ENCODE results near the gene NEO1. TPM values are rescaled to one million over a fixed set of nuclear protein-coding genes. Genes with fewer than 3 reads are reported as not detected.
A peak's percentile ranks its signal among the peaks of the same experiment; 100 is the strongest.

NEO1 gene, protein sequence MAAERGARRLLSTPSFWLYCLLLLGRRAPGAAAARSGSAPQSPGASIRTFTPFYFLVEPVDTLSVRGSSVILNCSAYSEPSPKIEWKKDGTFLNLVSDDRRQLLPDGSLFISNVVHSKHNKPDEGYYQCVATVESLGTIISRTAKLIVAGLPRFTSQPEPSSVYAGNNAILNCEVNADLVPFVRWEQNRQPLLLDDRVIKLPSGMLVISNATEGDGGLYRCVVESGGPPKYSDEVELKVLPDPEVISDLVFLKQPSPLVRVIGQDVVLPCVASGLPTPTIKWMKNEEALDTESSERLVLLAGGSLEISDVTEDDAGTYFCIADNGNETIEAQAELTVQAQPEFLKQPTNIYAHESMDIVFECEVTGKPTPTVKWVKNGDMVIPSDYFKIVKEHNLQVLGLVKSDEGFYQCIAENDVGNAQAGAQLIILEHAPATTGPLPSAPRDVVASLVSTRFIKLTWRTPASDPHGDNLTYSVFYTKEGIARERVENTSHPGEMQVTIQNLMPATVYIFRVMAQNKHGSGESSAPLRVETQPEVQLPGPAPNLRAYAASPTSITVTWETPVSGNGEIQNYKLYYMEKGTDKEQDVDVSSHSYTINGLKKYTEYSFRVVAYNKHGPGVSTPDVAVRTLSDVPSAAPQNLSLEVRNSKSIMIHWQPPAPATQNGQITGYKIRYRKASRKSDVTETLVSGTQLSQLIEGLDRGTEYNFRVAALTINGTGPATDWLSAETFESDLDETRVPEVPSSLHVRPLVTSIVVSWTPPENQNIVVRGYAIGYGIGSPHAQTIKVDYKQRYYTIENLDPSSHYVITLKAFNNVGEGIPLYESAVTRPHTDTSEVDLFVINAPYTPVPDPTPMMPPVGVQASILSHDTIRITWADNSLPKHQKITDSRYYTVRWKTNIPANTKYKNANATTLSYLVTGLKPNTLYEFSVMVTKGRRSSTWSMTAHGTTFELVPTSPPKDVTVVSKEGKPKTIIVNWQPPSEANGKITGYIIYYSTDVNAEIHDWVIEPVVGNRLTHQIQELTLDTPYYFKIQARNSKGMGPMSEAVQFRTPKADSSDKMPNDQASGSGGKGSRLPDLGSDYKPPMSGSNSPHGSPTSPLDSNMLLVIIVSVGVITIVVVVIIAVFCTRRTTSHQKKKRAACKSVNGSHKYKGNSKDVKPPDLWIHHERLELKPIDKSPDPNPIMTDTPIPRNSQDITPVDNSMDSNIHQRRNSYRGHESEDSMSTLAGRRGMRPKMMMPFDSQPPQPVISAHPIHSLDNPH (N-terminal part only)
- total RNA-seq: 10 to 100 TPM; 11.5 to 80.3 (median 36.1) TPM

DNA sequence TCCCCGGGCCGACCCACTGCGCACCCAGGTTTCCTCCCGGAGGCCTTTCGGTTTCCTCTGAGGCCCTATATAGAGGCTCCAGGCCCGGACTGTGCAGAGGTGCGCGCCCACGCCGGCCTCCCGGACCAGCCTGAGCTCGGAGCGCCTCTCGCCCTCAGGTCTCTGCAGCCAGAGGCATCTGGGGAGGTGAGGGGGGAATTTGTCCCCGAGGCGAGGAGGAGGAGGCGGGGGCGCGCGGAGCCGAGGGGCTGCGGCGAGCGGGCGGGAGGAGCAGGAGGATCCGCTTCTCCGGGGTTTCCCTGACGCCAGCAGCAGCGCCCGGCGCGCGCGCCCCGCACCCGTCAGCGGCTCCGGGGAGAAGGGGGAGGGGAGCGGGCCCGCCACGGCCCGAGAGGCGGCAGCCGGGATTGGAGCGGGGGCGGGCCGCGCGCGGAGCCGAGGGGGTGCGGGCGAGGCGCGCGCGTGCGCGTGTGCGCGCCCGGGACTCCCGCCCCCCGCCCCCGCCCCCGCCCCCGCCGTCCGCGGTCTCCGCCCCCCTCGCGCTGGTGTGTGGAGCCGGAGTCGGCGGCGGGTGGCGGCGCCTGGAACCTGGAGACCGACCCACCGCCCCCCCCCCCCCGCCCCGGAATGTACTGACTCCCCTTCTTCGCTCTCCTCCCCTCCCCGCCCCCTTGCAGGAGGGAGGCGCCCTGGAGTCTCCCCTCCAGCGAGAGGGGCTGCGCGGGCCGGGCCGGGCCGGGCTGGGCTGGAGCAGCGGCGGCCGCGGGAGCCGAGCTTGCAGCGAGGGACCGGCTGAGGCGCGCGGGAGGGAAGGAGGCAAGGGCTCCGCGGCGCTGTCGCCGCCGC is at the start of gene NEO1:
TSS of gene NEO1 (plus strand) at position 657 of the 846 bp plus-strand sequence. CDS start 213 bp downstream, outside the sequence.
- Histone ChIP-seq H3K4me1 (peaks cover 0 to 10% of the 10 kb centered on the region in 2 donors), H3K4me3 (peak within 1 kb of the TSS; percentile 82 to 96), H3K27ac (peak within 1 kb of the TSS; percentile 94 to 99), H3K9me3 (no peaks in the 10 kb centered on the region), H3K36me3 (no peaks in the 10 kb centered on the region), H3K27me3 (no peaks in the 10 kb centered on the region)
- intact Hi-C loops (cut with DNase I; ENCODE audit: low total_unique reads): no loop called here
- TF ChIP-seq, protein P1, sequence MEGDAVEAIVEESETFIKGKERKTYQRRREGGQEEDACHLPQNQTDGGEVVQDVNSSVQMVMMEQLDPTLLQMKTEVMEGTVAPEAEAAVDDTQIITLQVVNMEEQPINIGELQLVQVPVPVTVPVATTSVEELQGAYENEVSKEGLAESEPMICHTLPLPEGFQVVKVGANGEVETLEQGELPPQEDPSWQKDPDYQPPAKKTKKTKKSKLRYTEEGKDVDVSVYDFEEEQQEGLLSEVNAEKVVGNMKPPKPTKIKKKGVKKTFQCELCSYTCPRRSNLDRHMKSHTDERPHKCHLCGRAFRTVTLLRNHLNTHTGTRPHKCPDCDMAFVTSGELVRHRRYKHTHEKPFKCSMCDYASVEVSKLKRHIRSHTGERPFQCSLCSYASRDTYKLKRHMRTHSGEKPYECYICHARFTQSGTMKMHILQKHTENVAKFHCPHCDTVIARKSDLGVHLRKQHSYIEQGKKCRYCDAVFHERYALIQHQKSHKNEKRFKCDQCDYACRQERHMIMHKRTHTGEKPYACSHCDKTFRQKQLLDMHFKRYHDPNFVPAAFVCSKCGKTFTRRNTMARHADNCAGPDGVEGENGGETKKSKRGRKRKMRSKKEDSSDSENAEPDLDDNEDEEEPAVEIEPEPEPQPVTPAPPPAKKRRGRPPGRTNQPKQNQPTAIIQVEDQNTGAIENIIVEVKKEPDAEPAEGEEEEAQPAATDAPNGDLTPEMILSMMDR (IDR thresholded peaks at IDR 0.05): no peak
- TF ChIP-seq POLR2A (IDR thresholded peaks at IDR 0.05): peak in 1 of 2 donors; percentile 53
- DNase-seq: peak; percentile 86 to 90

DNA sequence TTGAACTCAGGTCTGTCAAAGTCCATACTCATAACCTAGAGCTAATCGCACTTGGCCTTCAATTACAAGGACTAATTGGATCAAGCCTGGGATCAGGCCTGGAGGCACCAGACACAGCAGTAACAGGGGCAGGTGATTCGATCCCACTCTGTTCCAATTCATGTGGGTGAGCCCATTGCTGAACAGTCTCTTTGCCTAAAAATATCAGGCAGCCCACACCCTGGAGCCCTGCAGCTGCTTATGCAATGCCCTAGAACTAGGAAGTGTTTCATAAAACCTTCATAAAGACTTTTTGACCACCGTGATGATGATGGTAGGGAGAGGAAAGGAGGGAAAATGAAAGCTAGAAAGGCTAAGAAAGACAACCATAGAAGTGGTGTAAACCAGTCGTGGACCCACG is 47.8 kb upstream of the NEO1 start:
- no peak overlapping the region for H3K27ac ChIP-seq
- H3K27me3 ChIP-seq: no peaks in the 10 kb centered on the region
- intact Hi-C loops (cut with DNase I; ENCODE audit: low total_unique reads): no loop called here
- DNase-seq: no peak
- TF ChIP-seq, protein P1 (IDR thresholded peaks at IDR 0.05): no peak
- TF ChIP-seq POLR2A (IDR thresholded peaks at IDR 0.05): no peak
- H3K9me3 ChIP-seq: no peaks in the 10 kb centered on the region
- no peak overlapping the region for H3K4me3 ChIP-seq
- no peaks in the 10 kb centered on the region for H3K36me3 ChIP-seq
- no peaks in the 10 kb centered on the region for H3K4me1 ChIP-seq

DNA sequence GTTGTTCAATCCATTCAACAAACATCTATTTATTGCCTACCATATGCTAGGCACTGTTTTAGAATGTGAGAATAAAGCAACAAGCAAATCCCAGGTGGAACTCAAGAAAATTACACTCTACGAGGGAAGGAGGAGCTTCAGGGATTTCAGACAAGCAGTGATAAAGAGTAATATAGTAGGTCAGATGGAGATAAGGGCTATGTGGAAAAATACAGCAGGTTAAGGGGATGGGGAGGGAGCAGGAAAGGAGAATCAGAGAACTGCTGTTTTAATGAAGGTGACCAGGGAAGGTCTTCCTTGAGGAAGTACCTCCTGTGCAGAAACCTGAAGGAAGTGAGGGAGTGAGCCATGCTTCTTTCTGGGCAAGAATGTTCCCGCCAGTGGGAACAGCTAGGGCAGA is 47.2 kb upstream of the NEO1 start:
- Histone ChIP-seq H3K9me3 (no peaks in the 10 kb centered on the region), H3K36me3 (no peaks in the 10 kb centered on the region), H3K27ac (no peak overlapping the region), H3K27me3 (no peaks in the 10 kb centered on the region), H3K4me1 (no peaks in the 10 kb centered on the region), H3K4me3 (no peak overlapping the region)
- intact Hi-C loops (cut with DNase I; ENCODE audit: low total_unique reads): no loop called here
- no peak for DNase-seq
- no peak for TF ChIP-seq POLR2A (IDR thresholded peaks at IDR 0.05)
- TF ChIP-seq, protein P1 (IDR thresholded peaks at IDR 0.05): no peak

DNA sequence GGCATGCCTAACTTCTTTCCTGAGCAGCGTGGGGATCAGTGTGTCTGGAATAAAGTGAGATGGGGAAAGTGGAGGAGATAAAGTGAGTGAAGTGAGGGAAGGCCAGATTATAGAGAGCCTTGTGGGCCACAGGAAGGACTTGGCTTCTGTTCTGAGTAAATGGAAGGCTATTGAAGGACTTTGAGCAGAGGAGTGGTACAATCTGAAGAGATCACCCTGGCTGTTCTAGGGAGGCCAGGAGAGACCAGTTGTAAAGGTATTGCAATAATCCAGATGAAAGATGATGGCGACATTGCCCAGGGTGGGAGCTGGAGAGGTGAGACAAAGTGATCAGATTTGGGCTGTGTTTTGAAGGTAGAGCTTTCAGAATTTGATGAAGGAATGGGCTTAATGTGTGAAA is 46.8 kb upstream of the NEO1 start:
- Histone ChIP-seq H3K4me3 (no peak overlapping the region), H3K9me3 (no peaks in the 10 kb centered on the region), H3K36me3 (no peaks in the 10 kb centered on the region), H3K27ac (no peak overlapping the region), H3K4me1 (no peaks in the 10 kb centered on the region), H3K27me3 (no peaks in the 10 kb centered on the region)
- no peak for DNase-seq
- no peak for TF ChIP-seq POLR2A (IDR thresholded peaks at IDR 0.05)
- TF ChIP-seq, protein P1 (IDR thresholded peaks at IDR 0.05): no peak
- intact Hi-C loops (cut with DNase I; ENCODE audit: low total_unique reads): no loop called here

Data from uterus (tissue), 4 donors.